ENCODE results near the gene MYO5B.

Gene MYO5B

GRCh38 chr18:49961271-49961670, 233.7 kb downstream of the MYO5B start:
- no peak for DNase-seq

GRCh38 chr18:49960376-49960775, 234.6 kb downstream of the MYO5B start:
- no peak for DNase-seq

DNA sequence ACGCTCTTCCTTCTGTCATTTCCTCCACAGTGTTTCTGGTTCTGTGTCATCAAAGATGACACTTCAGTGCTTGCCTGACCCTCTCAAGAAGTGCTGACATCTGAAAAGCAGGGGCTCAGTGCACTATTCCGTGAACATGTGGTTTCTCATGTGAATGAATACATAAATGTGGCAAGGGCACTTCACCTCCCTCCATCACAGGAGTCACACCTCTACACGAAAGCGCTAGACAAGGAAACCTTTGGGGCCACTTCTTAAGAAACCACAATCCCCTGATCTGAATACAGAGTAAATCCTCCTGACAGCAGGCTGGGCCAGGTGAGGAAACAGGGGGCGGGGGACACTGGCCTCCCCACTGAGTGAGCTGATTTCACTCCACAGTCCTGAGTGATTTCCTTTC, 235.8 kb downstream of the MYO5B start:
- DNase-seq, result no peak

- DNase-seq, result no peak
These were observed 239.7 kb downstream of the MYO5B start for GRCh38 chr18:49955263-49955662.

- DNase-seq, result no peak
These were observed 241.6 kb downstream of the MYO5B start for GRCh38 chr18:49953391-49953790.

DNA sequence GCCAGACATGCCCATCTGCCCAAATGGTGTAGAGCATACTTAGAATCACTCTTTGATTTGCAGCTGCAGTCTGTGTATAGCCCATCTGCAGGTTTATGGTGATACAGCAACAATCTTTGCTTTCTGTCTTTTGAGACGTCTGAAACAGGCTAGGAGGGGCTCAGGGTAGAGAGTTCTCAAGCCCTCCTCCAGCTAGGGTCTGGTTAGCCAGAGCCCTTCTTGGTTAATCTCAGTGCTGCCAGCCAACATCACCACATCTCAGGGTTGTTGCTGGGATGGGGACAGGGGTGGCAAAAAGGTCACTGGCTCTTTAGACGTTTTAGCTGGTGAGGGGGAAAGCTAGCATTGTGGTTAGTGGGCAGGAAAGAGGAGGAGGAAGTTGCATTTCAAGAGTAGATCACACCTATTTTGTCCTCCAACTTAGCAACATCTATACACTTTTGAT, 245.0 kb downstream of the MYO5B start:
- DNase-seq, result no peak

DNA sequence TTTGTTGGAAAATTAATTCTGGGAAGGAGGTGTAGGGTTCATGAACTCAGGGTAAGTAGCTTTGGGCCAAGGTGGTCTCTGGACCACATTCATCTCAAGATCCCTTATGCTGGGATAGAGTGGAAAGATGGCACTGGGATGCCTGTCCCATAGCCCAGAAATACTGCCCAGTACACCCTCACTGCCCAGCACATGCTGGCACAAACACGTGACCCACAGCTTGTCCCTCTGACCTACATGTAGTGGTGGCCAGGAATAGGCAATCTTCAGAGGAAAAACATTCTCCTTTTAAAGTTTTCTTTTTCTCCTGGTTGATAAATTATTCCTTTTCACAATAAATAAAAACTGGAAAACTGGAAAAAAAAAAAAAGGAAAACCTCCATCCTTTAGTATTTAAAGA, 246.0 kb downstream of the MYO5B start:
- DNase-seq, result no peak

- DNase-seq, result no peak
These were observed 250.3 kb downstream of the MYO5B start for GRCh38 chr18:49944663-49945062.

- DNase-seq, result no peak
These were observed 258.1 kb downstream of the MYO5B start for GRCh38 chr18:49936821-49937220.

- no peak for DNase-seq
These were observed 259.7 kb downstream of the MYO5B start for GRCh38 chr18:49935215-49935614.

- DNase-seq, result no peak
These were observed 260.5 kb downstream of the MYO5B start for GRCh38 chr18:49934457-49934856.

DNA sequence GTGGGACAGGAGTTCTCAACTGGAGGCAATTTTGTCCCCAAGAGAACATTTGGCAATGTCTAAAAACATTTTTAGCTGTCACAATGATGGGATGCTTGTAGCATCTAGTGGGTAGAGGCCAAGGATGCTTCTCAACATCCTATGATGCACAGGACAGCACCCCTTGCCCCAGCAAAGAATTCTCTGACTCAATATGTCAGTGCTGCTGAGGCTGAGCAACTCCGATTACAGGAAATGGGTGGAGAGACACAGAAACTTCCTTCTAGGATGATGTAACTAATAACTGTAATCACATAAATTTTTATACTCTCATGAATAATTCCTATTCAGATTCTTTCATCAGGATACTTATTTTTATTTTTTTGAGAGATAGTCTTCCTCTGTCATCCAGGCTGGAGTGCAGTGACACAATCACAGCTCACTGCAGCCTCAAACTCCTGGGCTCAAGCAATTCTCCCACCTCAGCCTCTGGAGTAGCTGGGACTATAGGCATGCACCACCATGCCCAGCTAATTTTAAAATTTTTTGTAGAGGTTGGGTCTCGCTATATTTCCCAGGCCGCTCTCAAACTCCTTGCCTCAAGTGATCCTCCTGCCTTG, 261.3 kb downstream of the MYO5B start:
- no peak for DNase-seq

- no peak for DNase-seq
These were observed 263.2 kb downstream of the MYO5B start for GRCh38 chr18:49931760-49932159.

- no peak for DNase-seq
These were observed 263.8 kb downstream of the MYO5B start for GRCh38 chr18:49931179-49931578.

GRCh38 chr18:49926106-49926745, 268.7 kb downstream of the MYO5B start:
- DNase-seq, result no peak

DNA sequence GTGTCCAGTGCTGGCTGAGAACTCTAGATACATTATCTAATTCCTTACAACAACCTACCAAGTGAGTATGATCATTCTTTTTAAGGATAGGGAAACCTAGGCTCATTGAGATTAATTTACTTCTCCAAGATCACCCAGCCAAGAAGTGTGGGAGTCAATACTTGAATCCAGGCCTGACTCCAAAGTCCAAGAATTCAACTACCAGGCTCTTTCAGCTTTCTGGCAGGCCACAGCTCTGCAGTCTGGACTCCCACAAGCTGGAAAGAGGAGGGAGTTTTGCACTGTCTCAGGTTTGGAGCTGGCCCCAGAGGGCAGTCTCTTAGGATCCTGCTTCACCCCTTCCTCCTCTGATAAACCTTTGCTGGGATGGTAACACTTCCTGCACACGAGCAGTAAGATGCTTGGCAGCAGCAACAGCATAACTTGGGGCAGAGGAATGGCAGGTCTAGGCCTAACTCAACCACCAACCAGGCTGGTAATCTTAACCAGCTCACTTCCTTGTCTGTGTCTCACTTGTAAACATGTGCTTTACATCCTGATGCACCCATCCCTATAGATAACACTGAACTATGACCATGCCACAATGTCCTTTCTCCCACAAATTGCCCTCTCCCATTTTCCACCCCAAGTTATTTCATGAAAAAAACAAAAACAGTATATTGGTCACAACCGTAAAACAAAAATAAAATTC, 270.5 kb downstream of the MYO5B start:
- DNase-seq, result no peak

- DNase-seq, result no peak
These were observed 272.7 kb downstream of the MYO5B start for GRCh38 chr18:49922228-49922627.

DNA sequence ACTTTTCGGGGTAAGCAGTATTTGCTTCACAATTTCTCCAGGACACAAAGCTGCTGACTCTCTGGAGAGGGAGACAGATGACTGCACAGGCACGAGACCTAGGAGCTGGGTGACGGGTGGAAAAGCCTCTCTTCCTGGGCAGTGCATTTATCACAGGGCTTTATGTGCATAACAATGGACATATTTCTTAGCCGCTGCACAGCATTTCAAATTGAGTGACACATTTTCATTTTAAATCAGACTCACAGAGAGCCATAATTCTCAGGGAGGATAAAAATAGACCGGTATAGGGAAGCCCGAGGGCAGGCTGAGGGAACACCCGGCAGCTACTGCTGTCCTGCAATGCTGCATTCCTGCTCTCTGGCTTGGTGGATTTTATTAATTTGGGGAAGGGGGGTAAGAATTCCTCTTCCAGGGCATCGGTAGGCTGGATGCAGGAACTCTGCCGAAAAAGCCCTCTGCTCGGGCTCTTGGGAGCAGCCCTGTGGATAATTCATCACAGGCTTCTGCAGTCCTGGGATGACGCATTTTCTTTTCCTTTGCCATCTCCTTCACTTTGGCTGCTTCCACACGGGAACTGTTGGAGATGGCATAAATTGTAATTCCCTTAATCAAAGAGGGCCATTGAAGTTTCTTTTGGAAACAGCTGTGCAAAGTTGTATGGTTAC, 273.5 kb downstream of the MYO5B start:
- no peak for DNase-seq

GRCh38 chr18:49920731-49921130, 274.2 kb downstream of the MYO5B start:
- no peak for DNase-seq

DNA sequence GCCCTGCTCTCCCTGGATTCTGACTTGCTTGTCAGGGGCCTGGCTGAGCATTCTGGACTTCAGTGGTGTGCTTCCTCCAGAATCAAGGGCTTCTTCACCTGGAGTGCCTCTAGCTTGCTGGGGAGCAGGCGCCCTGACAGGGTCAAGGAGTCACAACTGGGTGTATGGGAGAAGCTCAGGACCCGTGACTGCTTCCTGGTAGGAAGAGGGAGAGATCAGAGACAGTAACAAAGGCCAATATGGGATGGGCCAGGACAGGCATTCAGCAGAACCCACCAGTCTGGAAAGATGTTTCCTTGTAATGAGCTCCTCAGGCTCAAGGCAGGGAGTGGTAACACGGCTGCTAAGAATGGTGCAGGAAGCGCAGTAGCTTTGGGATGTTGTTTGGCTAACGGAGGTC, 277.2 kb downstream of the MYO5B start:
- DNase-seq, result no peak

GRCh38 chr18:49915352-49915751, 279.6 kb downstream of the MYO5B start:
- no peak for DNase-seq

- DNase-seq, result no peak
These were observed 281.7 kb downstream of the MYO5B start for GRCh38 chr18:49913221-49913620.

- DNase-seq, result no peak
These were observed 283.5 kb downstream of the MYO5B start for GRCh38 chr18:49911427-49911826.

- no peak for DNase-seq
These were observed 284.0 kb downstream of the MYO5B start for GRCh38 chr18:49910986-49911385.

All from stimulated activated CD4-positive, alpha-beta T cell treated with anti-CD3 and anti-CD28 coated beads, Interleukin-4, amount 100 ng/mL, for 24 hours (primary cell).